ENCODE data around the gene MTHFD1L.

GRCh38 chr6:150865043-150865405 is 478 bp upstream of the MTHFD1L start:
- TF ChIP-seq CTCF (conservative IDR thresholded peaks at IDR 0.05; ENCODE audit: low read length) (no peak), EZH2phosphoT487 (IDR thresholded peaks at IDR 0.05; ENCODE audit: borderline replicate concordance) (no peak)
